GM12878 (cell line): ENCODE data around the gene CCDC12. TPM values are rescaled to one million over a fixed set of nuclear protein-coding genes. Genes with fewer than 3 reads are reported as not detected.

Experiments used
- E2F8 ChIP-seq: fragments of 450-650 bp; IDR thresholded peaks from 2 replicates; pipeline ENCODE4 v1.6.1; 2018; ENCODE audit warnings: mild to moderate bottlenecking, low read depth, moderate library complexity; ENCODE audit not compliant: partially characterized antibody
- EP300 ChIP-seq, 2 experiments: fragments of 150-350 bp in 1 of 2; IDR thresholded peaks; 2 replicates each; pipeline ENCODE4 v1.6.1; 2011 to 2012; ENCODE audit warnings: low read depth in 2 of 2, low read length in 2 of 2, borderline replicate concordance in 1 of 2, improper control_type of control experiment in 1 of 2, inconsistent platforms in 1 of 2; ENCODE audit not compliant: control insufficient read depth in 1 of 2
- HDGF ChIP-seq: fragments of 450-650 bp; IDR thresholded peaks from 2 replicates; pipeline ENCODE4 v1.6.1; 2016; ENCODE audit warnings: antibody characterized with exemption
- JUNB ChIP-seq: IDR thresholded peaks from 2 replicates; pipeline ENCODE4 v1.6.1; 2016; ENCODE audit warnings: antibody characterized with exemption, mild to moderate bottlenecking
- LARP7 ChIP-seq: fragments of 450-650 bp; IDR thresholded peaks from 2 replicates; pipeline ENCODE4 v1.6.1; 2017; ENCODE audit warnings: mild to moderate bottlenecking
- MXI1 ChIP-seq: fragments of 150-350 bp; IDR thresholded peaks from 2 replicates; pipeline ENCODE4 v1.6.1; 2011; ENCODE audit warnings: low read depth, mild to moderate bottlenecking, inconsistent platforms, low read length, improper control_type of control experiment
- NFYA ChIP-seq: IDR thresholded peaks from 2 replicates; pipeline ENCODE4 v1.6.1; 2011; ENCODE audit warnings: low read depth, mild to moderate bottlenecking, low read length, improper control_type of control experiment, borderline replicate concordance
- PRDM15 ChIP-seq: fragments of 450-650 bp; formaldehyde crosslinking; IDR thresholded peaks from 2 replicates; pipeline ENCODE4 v1.4.0; 2020; ENCODE audit warnings: mild to moderate bottlenecking, moderate library complexity
- RBBP5 ChIP-seq: fragments of 200-600 bp; sonication (generic); conservative IDR thresholded peaks from 2 replicates; pipeline ENCODE4 v1.6.1; 2016
- RELB ChIP-seq: fragments of 450-650 bp; IDR thresholded peaks from 2 replicates; pipeline ENCODE4 v1.6.1; 2017; ENCODE audit warnings: low read depth, mild to moderate bottlenecking, moderate library complexity
- SMC3 ChIP-seq: IDR thresholded peaks from 2 replicates; pipeline ENCODE4 v1.6.1; 2011; ENCODE audit warnings: low read length, improper control_type of control experiment, borderline replicate concordance
- YBX1 ChIP-seq: fragments of 450-650 bp; IDR thresholded peaks from 2 replicates; pipeline ENCODE4 v1.6.1; 2016; ENCODE audit warnings: antibody characterized with exemption
- ZBTB11 ChIP-seq: fragments of 450-650 bp; formaldehyde crosslinking; IDR thresholded peaks from 2 replicates; pipeline ENCODE4 v1.5.0; 2022; ENCODE audit warnings: mild to moderate bottlenecking, missing genetic modification characterization
- ZBTB33 ChIP-seq: fragments of 450-650 bp; IDR thresholded peaks from 2 replicates; pipeline ENCODE4 v1.6.1; 2017; ENCODE audit warnings: mild to moderate bottlenecking
- ZNF622 ChIP-seq: fragments of 450-650 bp; IDR thresholded peaks from 2 replicates; pipeline ENCODE4 v1.6.1; 2017; ENCODE audit warnings: mild to moderate bottlenecking, inconsistent platforms
- polyA plus RNA-seq, 11 experiments: library from polyadenylated mRNA; depleted of rRNA in 4 of 11; unstranded in 6 of 11; stranded (reverse) in 5 of 11; fragments of >200 nt; fragmentation: Nextera tagmentation in 4 of 11; fragmentation: Illumina TruSeq in 1 of 11; extraction: Ambion mirVana in 4 of 11; extraction: Trizol in 1 of 11; gene quantifications; 1 replicate in 1 of 11; 2 replicates in 10 of 11; pipeline versions ENCODE4 v1.2.1 to v1.2.3, GENCODE V29; 2011 to 2016; ENCODE audit warnings: inconsistent platforms in 2 of 11, missing spikeins in 2 of 11, low read depth in 1 of 11
- total RNA-seq, 4 experiments: library from RNA; depleted of rRNA in 3 of 4; stranded (reverse); fragments of >200 nt in 3 of 4; fragmentation: Illumina TruSeq in 1 of 4; extraction: Trizol in 1 of 4; gene quantifications; 2 replicates each; pipeline versions ENCODE4 v1.2.1 to v1.2.3, GENCODE V29; 2013 to 2021

CCDC12 gene
- total and polyA plus RNA-seq, 10 of the 15 experiments (the other 5 are each of a cell fraction or from before 2014, with no cell fraction given) = 9.2 to 91.4 (median 61.3) TPM

GRCh38 chr3:46948830-46949671, 27.5 kb downstream of the CCDC12 start (continued):
- TF ChIP-seq ZNF622 (no peak), HDGF (no peak), RBBP5 (no peak), NFYA (no peak), E2F8 (no peak), SMC3 (no peak), EP300 (IDR thresholded peaks at IDR 0.05; ENCODE audit: borderline replicate concordance in 1 of 2, control insufficient read depth in 1 of 2, low read depth in 2 of 2, low read length in 2 of 2) (no peak), LARP7 (no peak), PRDM15 (CRISPR knock-in tag) (no peak), MXI1 (no peak), JUNB (no peak), YBX1 (peak; percentile 64; the same call in 1 of the 2 replicates), RELB (0 out of 2 replicates have a peak, but pooled peaks have one; percentile 25), ZBTB11 (CRISPR knock-in tag) (no peak), ZBTB33 (no peak)
